GM08714 (cell line): ENCODE data around the gene TGFB1.

Experiments
- H3K4me3 ChIP-seq: fragments of 200-500 bp; sonication (Bioruptor generic); 2 replicates; pipeline ENCODE4 v1.5.1; 2014; ENCODE audit warnings: mild to moderate bottlenecking, low read length, inconsistent platforms
- ZNF274 ChIP-seq: IDR thresholded peaks from 2 replicates; pipeline ENCODE4 v1.6.1; 2012; ENCODE audit warnings: mild to moderate bottlenecking, low read depth, low read length

The TGFB1 gene

GRCh38 chr19:41341669-41342490 is 11.8 kb downstream of the TGFB1 start:
- H3K4me3 ChIP-seq, result no peak overlapping the region

DNA sequence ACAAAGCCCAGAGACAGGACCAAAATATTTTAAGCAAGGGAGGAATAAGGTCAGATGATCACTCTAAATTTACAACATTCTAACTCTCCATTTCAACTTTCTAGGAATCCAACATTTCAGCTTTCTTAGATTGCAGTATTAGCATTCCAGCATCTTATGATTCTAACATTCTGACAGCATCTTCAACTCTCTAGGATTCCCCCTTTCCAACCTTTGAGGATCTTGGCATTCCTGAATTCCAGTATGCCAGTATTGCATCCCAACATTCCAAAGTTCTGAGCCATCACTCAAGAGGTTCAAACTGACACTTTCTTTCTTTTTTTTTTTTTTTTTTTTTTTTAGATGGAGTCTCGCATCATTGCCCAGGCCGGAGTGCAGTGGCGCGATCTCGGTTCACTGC is 13.8 kb downstream of the TGFB1 start:
- TF ChIP-seq ZNF274, result no peak
- H3K4me3 ChIP-seq, result no peak overlapping the region

More at GRCh38 chr19:41341669-41342490, 11.8 kb downstream of the TGFB1 start:
- no peak for TF ChIP-seq ZNF274

DNA sequence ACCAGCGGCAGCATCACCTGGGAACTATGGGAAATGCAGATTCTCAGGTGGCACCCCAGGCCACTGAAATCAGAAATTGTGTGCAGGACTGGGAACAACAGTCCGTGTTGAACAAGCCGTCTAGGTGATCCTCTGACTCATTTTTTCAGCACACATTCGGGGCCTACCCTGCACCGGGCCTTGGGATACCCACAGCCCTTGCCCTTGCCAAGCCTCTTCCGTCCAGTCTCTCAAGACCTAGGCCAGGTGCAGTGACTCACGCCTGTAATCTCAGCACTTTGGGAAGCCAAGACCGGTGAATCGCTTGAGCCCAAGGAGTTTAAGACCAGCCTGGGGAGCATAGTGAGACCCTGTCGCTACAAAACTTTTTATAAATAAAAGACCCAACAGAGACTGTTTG is 18.3 kb downstream of the TGFB1 start:
- no peak overlapping the region for H3K4me3 ChIP-seq

GRCh38 chr19:41334793-41335192 is 18.9 kb downstream of the TGFB1 start:
- no peak overlapping the region for H3K4me3 ChIP-seq
- TF ChIP-seq ZNF274, result no peak

More for the DNA sequence above, 18.3 kb downstream of the TGFB1 start:
- no peak for TF ChIP-seq ZNF274

- no peak for TF ChIP-seq ZNF274
- no peak overlapping the region for H3K4me3 ChIP-seq
Measured at GRCh38 chr19:41332468-41332867, 21.3 kb downstream of the TGFB1 start.

GRCh38 chr19:41332000-41332399 is 21.7 kb downstream of the TGFB1 start:
- no peak for TF ChIP-seq ZNF274
- H3K4me3 ChIP-seq, result no peak overlapping the region

GRCh38 chr19:41330946-41331678 is 22.6 kb downstream of the TGFB1 start:
- no peak overlapping the region for H3K4me3 ChIP-seq
- TF ChIP-seq ZNF274, result no peak

- no peak overlapping the region for H3K4me3 ChIP-seq
- TF ChIP-seq ZNF274, result no peak
Measured at GRCh38 chr19:41330481-41330880, 23.2 kb downstream of the TGFB1 start.

DNA sequence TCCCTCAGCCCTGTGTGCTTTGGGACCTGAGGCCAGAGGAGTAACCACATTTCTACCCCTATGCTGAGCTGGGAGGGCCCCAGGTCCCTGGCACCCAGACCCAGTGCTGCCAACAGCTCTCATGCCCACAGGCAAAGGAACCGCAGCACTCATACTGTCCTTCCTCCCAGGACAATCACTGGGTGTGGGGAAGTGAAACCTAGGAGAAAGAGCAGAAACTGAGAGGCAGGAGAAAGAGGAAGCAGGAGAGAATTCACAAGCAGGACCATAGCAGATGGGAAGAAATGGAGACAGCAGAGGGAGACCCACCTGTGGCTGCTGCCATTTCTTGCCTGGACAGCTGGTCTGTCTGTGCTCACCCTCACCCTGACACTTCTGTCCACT is 24.9 kb downstream of the TGFB1 start:
- no peak for TF ChIP-seq ZNF274
- H3K4me3 ChIP-seq, result no peak overlapping the region; the same call in 1 of the 2 replicates

DNA sequence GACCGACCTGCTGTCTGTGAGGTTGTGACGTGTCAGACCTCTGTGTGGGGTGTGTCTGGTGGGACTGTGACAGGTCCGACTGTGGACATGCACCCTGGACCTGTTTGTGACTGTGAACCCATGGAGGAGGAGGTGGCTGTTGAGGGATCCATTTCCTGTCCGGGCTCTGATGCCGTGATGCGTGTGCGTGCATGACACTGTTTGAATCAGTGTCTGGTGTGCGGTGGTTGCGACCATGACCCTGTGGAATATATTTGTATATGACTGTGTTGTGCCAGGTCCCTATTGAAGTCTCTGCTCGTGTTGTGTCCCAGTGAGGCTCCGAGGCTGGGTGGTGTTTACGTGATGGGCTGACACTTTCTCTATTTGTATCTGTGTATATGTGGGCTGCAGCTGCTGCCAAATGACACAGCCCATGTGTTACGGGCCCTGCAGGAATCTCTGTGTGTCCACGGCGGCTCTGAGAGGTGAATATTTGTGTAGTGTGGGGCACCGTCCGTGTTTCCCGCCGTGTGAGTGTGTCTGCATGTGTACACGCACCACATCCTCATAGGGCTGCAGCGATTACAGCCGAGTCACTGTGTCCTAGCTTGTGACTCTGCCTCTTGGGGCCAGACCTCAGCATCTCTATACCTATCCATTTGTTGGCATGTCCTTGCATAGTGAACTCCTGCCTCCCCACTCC is 25.4 kb downstream of the TGFB1 start:
- H3K4me3 ChIP-seq, result no peak overlapping the region; the same call in 1 of the 2 replicates
- no peak for TF ChIP-seq ZNF274

DNA sequence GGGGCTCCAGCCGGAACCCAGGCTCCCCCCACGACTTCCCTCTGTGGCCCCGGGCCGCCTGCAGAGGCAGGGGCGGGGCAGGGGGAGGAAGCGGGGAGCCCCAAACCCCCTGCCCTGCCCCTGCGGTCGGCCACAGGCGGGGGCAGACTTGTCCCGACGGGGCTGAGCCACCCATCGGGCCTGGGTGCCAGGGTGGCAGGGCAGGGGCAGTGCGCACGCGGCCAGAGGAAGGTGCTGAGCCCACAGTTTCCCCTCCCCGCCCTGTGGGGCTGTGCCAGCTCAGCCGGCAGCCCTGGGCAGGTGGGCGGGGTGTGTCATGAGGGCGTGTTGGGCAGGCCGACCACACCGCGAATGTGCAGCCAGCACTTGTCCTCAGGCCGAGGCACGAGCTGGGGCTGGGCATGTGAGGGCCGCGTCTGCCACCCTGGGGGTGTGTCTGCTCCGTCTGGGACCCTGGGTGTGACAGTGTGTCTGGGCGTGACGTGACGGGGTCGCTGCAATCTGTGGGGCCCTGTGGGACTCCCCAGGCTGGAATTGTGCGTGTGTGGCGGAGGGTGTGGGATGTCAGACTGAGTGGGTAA is 26.1 kb downstream of the TGFB1 start:
- no peak for TF ChIP-seq ZNF274
- H3K4me3 ChIP-seq, result peak overlapping the region; percentile 74; the same call in 1 of the 2 replicates

- H3K4me3 ChIP-seq, result peak overlapping the region; percentile 74; the same call in 1 of the 2 replicates
- no peak for TF ChIP-seq ZNF274
Measured at GRCh38 chr19:41327076-41327575, 26.6 kb downstream of the TGFB1 start.

DNA sequence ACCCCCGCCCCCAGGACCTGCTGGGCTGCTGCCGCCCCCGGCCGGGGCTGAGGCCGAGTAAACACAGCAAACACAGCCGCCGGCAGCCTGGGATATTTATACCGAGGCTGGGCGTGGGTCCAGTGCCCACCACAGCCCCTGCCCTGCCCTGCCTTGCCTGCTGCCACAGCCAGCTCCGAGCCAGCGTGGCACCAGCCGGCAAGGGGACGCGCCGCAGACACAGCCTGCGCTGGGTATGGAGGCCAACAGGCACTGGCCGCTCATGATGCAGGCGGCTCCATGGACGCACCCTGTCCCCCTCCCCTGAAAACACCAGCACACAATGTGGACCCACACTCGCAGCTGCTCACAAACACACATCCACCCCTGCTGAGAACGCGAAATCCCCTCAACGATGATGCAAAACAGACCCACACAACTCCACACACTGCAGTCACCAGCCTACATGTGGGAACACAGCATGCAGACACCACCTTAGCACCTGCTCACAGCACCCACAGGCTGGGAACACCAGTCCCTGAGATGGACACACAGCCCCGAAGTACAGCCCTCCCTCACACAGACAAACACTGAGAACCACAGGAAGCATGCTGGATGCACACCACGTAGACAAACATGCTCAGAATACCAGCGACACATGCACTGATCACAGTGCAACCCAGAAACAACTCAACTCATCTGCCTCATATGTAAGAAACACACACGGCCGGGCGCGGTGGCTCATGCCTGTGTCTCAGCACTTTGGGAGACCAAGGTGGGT is 27.6 kb downstream of the TGFB1 start:
- peak overlapping the region; percentile 74; the same call in 1 of the 2 replicates for H3K4me3 ChIP-seq

More for the DNA sequence above, 27.6 kb downstream of the TGFB1 start:
- TF ChIP-seq ZNF274, result no peak
